ENCODE measurements around the gene GABRR1. TPM values are rescaled to one million over a fixed set of nuclear protein-coding genes. Genes with fewer than 3 reads are reported as not detected.
A peak's percentile ranks its signal among the peaks of the same experiment; 100 is the strongest.

Gene GABRR1
- total RNA-seq, 1 donor from 2014 or later = not detected

GRCh38 chr6:89161326-89162046 is 55.7 kb downstream of the GABRR1 start:
- Mint-ChIP-seq H3K9me3 (ENCODE audit: unreplicated experiment) (no peaks in the 10 kb centered on the region), H3K4me1 (ENCODE audit: low read depth, unreplicated experiment) (no peaks in the 10 kb centered on the region), H3K27me3 (ENCODE audit: low read depth, unreplicated experiment) (no peaks in the 10 kb centered on the region), H3K27ac (ENCODE audit: unreplicated experiment) (no peak overlapping the region), H3K36me3 (ENCODE audit: low read depth, unreplicated experiment) (peaks cover 4% of the 10 kb centered on the region), H3K4me3 (ENCODE audit: unreplicated experiment) (no peak overlapping the region)
- no peaks in the 10 kb centered on the region for H3K4me1 ChIP-seq (ENCODE audit: insufficient read depth, low read length)
- H3K27ac ChIP-seq (ENCODE audit: low read depth, low read length) = no peak overlapping the region
- H3K27me3 ChIP-seq (ENCODE audit: insufficient read depth, low read length) = no peaks in the 10 kb centered on the region
- H3K4me2 ChIP-seq (ENCODE audit: low read length) = no peak overlapping the region
- H3K79me2 ChIP-seq (ENCODE audit: insufficient read depth, low read length) = no peaks in the 10 kb centered on the region
- peaks cover 4% of the 10 kb centered on the region for H4K20me1 ChIP-seq (ENCODE audit: insufficient read depth, low read length)
- FAIRE-seq (no peak), DNase-seq (ENCODE audit: low read depth) (peak; percentile 54)
- no peak overlapping the region for H3K4me3 ChIP-seq (ENCODE audit: insufficient read depth, low read depth, low read length)
- no peak overlapping the region for H3K9ac ChIP-seq (ENCODE audit: low read length)
- TF ChIP-seq CTCF (IDR thresholded peaks at IDR 0.05; ENCODE audit: insufficient read depth, low read depth, low read length) (no peak), EZH2 (IDR thresholded peaks at IDR 0.05; ENCODE audit: insufficient read depth, low read length) (no peak)
- no peaks in the 10 kb centered on the region for H3K9me3 ChIP-seq (ENCODE audit: insufficient read depth, low read depth, low read length)
- H3K36me3 ChIP-seq (ENCODE audit: insufficient read depth, low read length) = no peaks in the 10 kb centered on the region
- H2AFZ ChIP-seq (ENCODE audit: low read depth, low read length) = no peak overlapping the region

GRCh38 chr6:89160331-89161092 is 56.6 kb downstream of the GABRR1 start:
- Mint-ChIP-seq H3K9me3 (ENCODE audit: unreplicated experiment) (no peaks in the 10 kb centered on the region), H3K36me3 (ENCODE audit: low read depth, unreplicated experiment) (peaks cover 4% of the 10 kb centered on the region), H3K4me3 (ENCODE audit: unreplicated experiment) (no peak overlapping the region), H3K4me1 (ENCODE audit: low read depth, unreplicated experiment) (no peaks in the 10 kb centered on the region), H3K27ac (ENCODE audit: unreplicated experiment) (no peak overlapping the region), H3K27me3 (ENCODE audit: low read depth, unreplicated experiment) (no peaks in the 10 kb centered on the region)
- H3K4me2 ChIP-seq (ENCODE audit: low read length) = no peak overlapping the region
- no peaks in the 10 kb centered on the region for H3K9me3 ChIP-seq (ENCODE audit: insufficient read depth, low read depth, low read length)
- no peaks in the 10 kb centered on the region for H3K27me3 ChIP-seq (ENCODE audit: insufficient read depth, low read length)
- no peak for TF ChIP-seq EZH2 (IDR thresholded peaks at IDR 0.05; ENCODE audit: insufficient read depth, low read length)
- no peak for TF ChIP-seq CTCF (IDR thresholded peaks at IDR 0.05; ENCODE audit: insufficient read depth, low read depth, low read length)
- no peak overlapping the region for H3K4me3 ChIP-seq (ENCODE audit: insufficient read depth, low read depth, low read length)
- no peaks in the 10 kb centered on the region for H3K79me2 ChIP-seq (ENCODE audit: insufficient read depth, low read length)
- H4K20me1 ChIP-seq (ENCODE audit: insufficient read depth, low read length) = peaks cover 4% of the 10 kb centered on the region
- H3K36me3 ChIP-seq (ENCODE audit: insufficient read depth, low read length) = no peaks in the 10 kb centered on the region
- H3K9ac ChIP-seq (ENCODE audit: low read length) = no peak overlapping the region
- H2AFZ ChIP-seq (ENCODE audit: low read depth, low read length) = no peak overlapping the region
- no peaks in the 10 kb centered on the region for H3K4me1 ChIP-seq (ENCODE audit: insufficient read depth, low read length)
- no peak for DNase-seq (ENCODE audit: low read depth)
- FAIRE-seq = no peak
- no peak overlapping the region for H3K27ac ChIP-seq (ENCODE audit: low read depth, low read length)

All from astrocyte (in vitro differentiated cells and primary cell).